ENCODE data around the gene ALPI.

Gene ALPI

GRCh38 chr2:232487385-232488096 lies 31.6 kb downstream of the ALPI start, which contains the start of gene ECEL1:
TSS of gene ECEL1 (minus strand) at chr2:232487834. CDS start at chr2:232486653, 1,181 bp downstream.
- no peak for DNase-seq (ENCODE audit: low spot score)
- Histone ChIP-seq H3K27ac (no peak within 1 kb of the TSS), H3K4me3 (peak within 1 kb of the TSS; percentile 45)
- no peak for TF ChIP-seq CTCF (IDR thresholded peaks at IDR 0.05)

DNA sequence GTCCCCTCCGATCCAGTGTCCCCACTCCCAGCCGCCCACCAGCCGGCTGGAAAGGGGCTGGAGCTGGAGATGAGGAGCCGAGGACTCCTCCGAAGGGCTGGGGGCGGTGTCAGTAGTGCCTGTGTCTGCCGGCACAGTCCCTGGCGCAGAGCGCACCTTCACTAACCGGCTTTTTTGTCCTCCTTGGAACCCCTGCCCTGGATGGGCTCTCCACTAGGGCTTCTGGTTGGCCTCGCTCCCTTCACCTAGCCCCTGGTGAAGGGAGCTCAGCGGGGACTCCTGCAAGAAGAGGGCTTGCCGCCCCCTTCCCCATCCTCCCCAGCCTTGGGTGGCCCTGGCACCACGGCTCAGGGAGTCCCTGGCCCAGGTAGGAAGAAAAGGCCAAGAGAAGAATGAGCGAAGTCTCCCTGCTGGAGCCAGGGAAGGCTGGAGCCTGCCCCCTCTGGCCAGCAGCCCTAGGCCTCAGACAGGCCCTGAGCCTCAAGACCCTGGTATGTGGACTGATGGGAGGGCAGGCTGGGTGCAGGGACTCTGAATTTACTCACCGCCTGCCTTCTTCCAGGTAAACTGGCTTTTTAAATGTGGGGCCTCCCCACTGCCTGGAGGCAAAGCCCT lies 32.3 kb downstream of the ALPI start:
- no peak for TF ChIP-seq CTCF (IDR thresholded peaks at IDR 0.05)
- no peak for DNase-seq (ENCODE audit: low spot score)
- Histone ChIP-seq H3K27ac (no peak overlapping the region), H3K4me3 (no peak overlapping the region)

GRCh38 chr2:232488721-232489300 lies 32.9 kb downstream of the ALPI start:
- Histone ChIP-seq H3K27ac (no peak overlapping the region), H3K4me3 (no peak overlapping the region)
- no peak for DNase-seq (ENCODE audit: low spot score)
- no peak for TF ChIP-seq CTCF (IDR thresholded peaks at IDR 0.05)

- no peak for TF ChIP-seq CTCF (IDR thresholded peaks at IDR 0.05)
- no peak for DNase-seq (ENCODE audit: low spot score)
- Histone ChIP-seq H3K27ac (no peak overlapping the region), H3K4me3 (no peak overlapping the region)
These were observed 33.7 kb downstream of the ALPI start for GRCh38 chr2:232489516-232490220.

- TF ChIP-seq CTCF (IDR thresholded peaks at IDR 0.05) = no peak
- no peak for DNase-seq (ENCODE audit: low spot score)
- Histone ChIP-seq H3K4me3 (no peak overlapping the region), H3K27ac (no peak overlapping the region)
These were observed 34.5 kb downstream of the ALPI start for GRCh38 chr2:232490221-232491138.

DNA sequence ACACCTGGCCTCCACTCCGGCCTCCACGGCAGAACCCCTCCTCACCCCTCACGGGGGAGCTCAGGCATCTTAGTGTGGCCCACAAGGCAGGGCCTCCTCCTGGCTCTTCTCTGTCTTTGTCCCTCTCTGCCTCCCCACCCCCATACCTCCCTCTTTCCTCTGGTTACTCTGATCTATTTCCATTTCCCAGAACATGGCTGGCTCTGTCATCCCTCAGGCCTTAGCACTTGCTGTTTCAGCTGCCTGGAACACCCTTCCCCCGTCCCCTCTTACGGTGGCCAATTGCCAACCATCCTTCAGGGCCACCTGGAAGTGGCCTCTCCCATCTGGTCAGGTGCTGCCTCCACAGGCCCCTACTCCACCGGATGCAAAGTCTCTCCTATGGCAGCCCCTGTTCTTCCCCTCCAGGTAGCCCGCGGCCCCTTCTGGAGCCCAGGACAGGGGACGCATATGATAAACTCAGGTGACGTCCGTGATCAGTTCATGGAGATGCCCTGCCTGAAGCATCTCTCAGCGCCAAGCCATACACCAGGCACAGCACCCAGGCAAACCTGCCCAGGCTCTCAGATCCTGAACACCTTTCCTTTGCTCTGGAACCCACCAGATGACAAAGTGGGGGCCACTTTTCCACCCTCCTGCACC lies 35.3 kb downstream of the ALPI start:
- no peak for DNase-seq (ENCODE audit: low spot score)
- Histone ChIP-seq H3K4me3 (no peak overlapping the region), H3K27ac (no peak overlapping the region)
- TF ChIP-seq CTCF (IDR thresholded peaks at IDR 0.05) = no peak

Data from coronary artery (tissue), 2 donors.